Natural killer cell (primary cell): Measurements from ENCODE around the gene MARK1. TPM values are rescaled to one million over a fixed set of nuclear protein-coding genes. Genes with fewer than 3 reads are reported as not detected.

ENCODE experiments used
- ATAC-seq, 3 donors: fragments of 150-1000 bp in 2 of 3; fragments of 200-7000 bp in 1 of 3; cut with Tn5 transposase; 1 replicate in 1 of 3; 2 replicates in 2 of 3; pipeline ENCODE4 v1.10.0; 2021; ENCODE audit warnings: mild to moderate bottlenecking in 2 of 3, moderate library complexity in 2 of 3
- DNase-seq, 2 donors: peaks; one replicate each; pipeline versions ENCODE4 v3.0.0 to v3.0.0-alpha.2; 2013 to 2021; ENCODE audit warnings: mixed read lengths in 1 of 2
- H3K27ac ChIP-seq: one replicate; pipeline ENCODE4 v1.5.1; 2013; ENCODE audit warnings: mild to moderate bottlenecking, low read length
- H3K27me3 ChIP-seq: one replicate; pipeline ENCODE4 v1.6.1; 2013; ENCODE audit warnings: low read length; ENCODE audit not compliant: control insufficient read depth, insufficient read depth
- H3K36me3 ChIP-seq: one replicate; pipeline ENCODE4 v1.6.1; 2013; ENCODE audit warnings: low read length; ENCODE audit not compliant: control insufficient read depth, insufficient read depth
- H3K4me1 ChIP-seq: one replicate; pipeline ENCODE4 v1.6.1; 2013; ENCODE audit warnings: low read length; ENCODE audit not compliant: control insufficient read depth, insufficient read depth
- H3K4me3 ChIP-seq: one replicate; pipeline ENCODE4 v1.5.1; 2013; ENCODE audit warnings: low read length
- H3K9me3 ChIP-seq: one replicate; pipeline ENCODE4 v1.6.1; 2013; ENCODE audit warnings: low read length; ENCODE audit not compliant: control insufficient read depth, insufficient read depth
- H3K27ac Mint-ChIP-seq, 2 donors: one replicate each; pipeline ENCODE4 v1.8.0; 2022; ENCODE audit warnings: mild to moderate bottlenecking in 2 of 2, mixed read lengths in 2 of 2, moderate library complexity in 1 of 2
- H3K27me3 Mint-ChIP-seq, 2 donors: one replicate each; pipeline ENCODE4 v1.8.0; 2022; ENCODE audit warnings: low read depth in 2 of 2, mixed read lengths in 2 of 2
- H3K36me3 Mint-ChIP-seq: one replicate; pipeline ENCODE4 v1.8.0; 2022; ENCODE audit warnings: mixed read lengths
- H3K4me1 Mint-ChIP-seq, 2 donors: one replicate each; pipeline ENCODE4 v1.8.0; 2022; ENCODE audit warnings: mixed read lengths in 2 of 2
- H3K4me3 Mint-ChIP-seq: one replicate; pipeline ENCODE4 v1.8.0; 2022; ENCODE audit warnings: mild to moderate bottlenecking, moderate library complexity, mixed read lengths
- H3K9me3 Mint-ChIP-seq, 2 donors: one replicate each; pipeline ENCODE4 v1.8.0; 2022; ENCODE audit warnings: mixed read lengths in 2 of 2
- WGBS: methylation state at CpG from one replicate; pipeline ENCODE4 v1.1.7; 2013; ENCODE audit warnings: missing lambda C conversion rate; ENCODE audit not compliant: insufficient coverage; 5-methylcytosine and 5-hydroxymethylcytosine counted together
- intact Hi-C: fragments of 100-400 bp; cut with micrococcal nuclease; formaldehyde crosslinking; loops from one replicate; pipeline ENCODE4 v1.14.2; 2022
- total RNA-seq, 4 donors: library from RNA; stranded (reverse); fragments of 120-200 nt in 1 of 4; gene quantifications; one replicate each; pipeline versions ENCODE4 v1.2.3 to v1.2.4, GENCODE V29; 2013 to 2022
- TF ChIP-seq, protein P1 (sequence below): fragments of 200-600 bp; IDR thresholded peaks from one replicate; pipeline ENCODE4 v1.8.0; 2022; ENCODE audit warnings: antibody characterized with exemption

MARK1 gene
- total RNA-seq, 3 donors from 2014 or later (not counting 1 experiment from before 2014, with no cell fraction given): 0.13 TPM; not detected in 2

- Histone ChIP-seq H3K36me3 (no peaks in the 10 kb centered on the region), H3K9me3 (no peaks in the 10 kb centered on the region), H3K27ac (no peak overlapping the region), H3K27me3 (no peaks in the 10 kb centered on the region), H3K4me1 (no peaks in the 10 kb centered on the region), H3K4me3 (no peak overlapping the region)
- no peaks in the 10 kb centered on the region for H3K4me1 Mint-ChIP-seq
- DNase-seq: no peak
- peaks cover 0 to 2% of the 10 kb centered on the region in 2 donors for H3K9me3 Mint-ChIP-seq
- ATAC-seq: no peak
- no peak overlapping the region for H3K27ac Mint-ChIP-seq
- TF ChIP-seq, protein P1, sequence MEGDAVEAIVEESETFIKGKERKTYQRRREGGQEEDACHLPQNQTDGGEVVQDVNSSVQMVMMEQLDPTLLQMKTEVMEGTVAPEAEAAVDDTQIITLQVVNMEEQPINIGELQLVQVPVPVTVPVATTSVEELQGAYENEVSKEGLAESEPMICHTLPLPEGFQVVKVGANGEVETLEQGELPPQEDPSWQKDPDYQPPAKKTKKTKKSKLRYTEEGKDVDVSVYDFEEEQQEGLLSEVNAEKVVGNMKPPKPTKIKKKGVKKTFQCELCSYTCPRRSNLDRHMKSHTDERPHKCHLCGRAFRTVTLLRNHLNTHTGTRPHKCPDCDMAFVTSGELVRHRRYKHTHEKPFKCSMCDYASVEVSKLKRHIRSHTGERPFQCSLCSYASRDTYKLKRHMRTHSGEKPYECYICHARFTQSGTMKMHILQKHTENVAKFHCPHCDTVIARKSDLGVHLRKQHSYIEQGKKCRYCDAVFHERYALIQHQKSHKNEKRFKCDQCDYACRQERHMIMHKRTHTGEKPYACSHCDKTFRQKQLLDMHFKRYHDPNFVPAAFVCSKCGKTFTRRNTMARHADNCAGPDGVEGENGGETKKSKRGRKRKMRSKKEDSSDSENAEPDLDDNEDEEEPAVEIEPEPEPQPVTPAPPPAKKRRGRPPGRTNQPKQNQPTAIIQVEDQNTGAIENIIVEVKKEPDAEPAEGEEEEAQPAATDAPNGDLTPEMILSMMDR: no peak
- H3K4me3 Mint-ChIP-seq: no peak overlapping the region
- H3K36me3 Mint-ChIP-seq: no peaks in the 10 kb centered on the region
- intact Hi-C loops: no loop called here
- peaks cover 6 to 8% of the 10 kb centered on the region in 2 donors for H3K27me3 Mint-ChIP-seq
- 86% methylated on average over 3 of the region's 4 CpGs for WGBS
Observed at GRCh38 chr1:220513834-220514233, 14.1 kb upstream of the MARK1 start.

DNA sequence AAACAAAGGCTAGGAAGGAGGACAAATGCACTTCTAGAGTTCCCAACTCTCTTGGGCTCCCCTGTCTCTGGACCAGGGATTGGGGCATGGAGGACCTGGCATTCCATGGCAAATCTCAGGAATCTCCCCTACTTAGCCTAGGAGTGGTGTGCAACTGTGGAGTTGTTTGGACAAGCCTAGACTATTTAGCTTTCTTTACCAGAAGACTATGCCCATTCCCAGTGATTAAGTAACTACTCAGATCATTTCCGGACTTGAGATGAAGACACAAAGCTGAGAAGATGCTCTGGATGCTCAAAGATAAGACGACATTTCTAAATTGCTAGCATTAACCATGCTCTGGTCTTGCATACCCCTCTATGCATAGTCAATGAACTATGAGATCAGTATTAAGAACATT lies 13.7 kb upstream of the MARK1 start:
- no peak overlapping the region for H3K27ac Mint-ChIP-seq
- no peak overlapping the region for H3K4me3 Mint-ChIP-seq
- DNase-seq (no peak), ATAC-seq (no peak)
- no peak overlapping the region for H3K27ac ChIP-seq
- H3K27me3 ChIP-seq: no peaks in the 10 kb centered on the region
- no peak overlapping the region for H3K4me3 ChIP-seq
- H3K36me3 ChIP-seq: no peaks in the 10 kb centered on the region
- peaks cover 8% of the 10 kb centered on the region in 2 donors for H3K27me3 Mint-ChIP-seq
- no peaks in the 10 kb centered on the region for H3K36me3 Mint-ChIP-seq
- H3K4me1 Mint-ChIP-seq: no peaks in the 10 kb centered on the region
- H3K9me3 Mint-ChIP-seq: peaks cover 0 to 2% of the 10 kb centered on the region in 2 donors
- intact Hi-C loops: no loop called here
- 86% methylated on average over 2 of the region's 2 CpGs for WGBS
- no peaks in the 10 kb centered on the region for H3K4me1 ChIP-seq
- H3K9me3 ChIP-seq: no peaks in the 10 kb centered on the region
- TF ChIP-seq, protein P1: no peak

DNA sequence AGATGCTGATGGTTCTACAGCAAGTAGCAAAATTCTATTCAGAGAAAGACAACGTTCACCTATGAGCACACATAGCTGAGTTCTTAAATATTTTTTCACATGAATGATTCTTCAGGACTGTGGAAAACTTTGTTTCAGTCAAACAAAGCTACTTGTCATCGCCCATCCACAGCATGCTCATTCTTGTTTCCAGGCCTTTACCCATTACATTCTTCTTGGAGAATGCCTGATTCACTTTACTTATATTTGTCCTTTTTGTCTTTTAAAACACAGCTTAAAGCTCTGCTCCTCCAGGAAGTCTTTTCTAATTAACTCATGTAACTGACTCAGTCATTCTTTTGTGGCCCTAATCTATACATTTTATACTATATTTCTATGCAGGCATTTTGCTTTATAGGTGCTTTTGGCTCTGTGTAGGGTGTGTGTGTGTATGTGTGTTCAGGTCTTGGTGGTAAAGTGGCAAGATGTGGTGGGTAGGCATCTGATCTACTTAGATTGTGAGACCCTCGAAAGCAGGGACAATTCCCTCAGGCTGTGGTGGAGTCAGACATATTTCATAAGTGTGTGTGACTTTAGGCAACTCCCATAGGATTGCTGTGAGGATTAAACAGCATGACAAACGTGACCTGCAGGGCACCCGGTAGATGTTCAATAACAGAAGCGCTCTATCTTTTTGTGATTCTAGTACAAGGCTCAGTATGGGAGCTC lies 11.8 kb upstream of the MARK1 start:
- H3K36me3 ChIP-seq: no peaks in the 10 kb centered on the region
- ATAC-seq (no peak), DNase-seq (no peak)
- TF ChIP-seq, protein P1: no peak
- H3K27ac Mint-ChIP-seq: no peak overlapping the region
- intact Hi-C loops: no loop called here
- H3K4me3 ChIP-seq: no peak overlapping the region
- no peaks in the 10 kb centered on the region for H3K36me3 Mint-ChIP-seq
- no peaks in the 10 kb centered on the region for H3K4me1 Mint-ChIP-seq
- no peak overlapping the region for H3K27ac ChIP-seq
- H3K27me3 Mint-ChIP-seq: peaks cover 8 to 9% of the 10 kb centered on the region in 2 donors
- no peaks in the 10 kb centered on the region for H3K4me1 ChIP-seq
- H3K9me3 Mint-ChIP-seq: peaks cover 0 to 2% of the 10 kb centered on the region in 2 donors
- 80% methylated on average over 6 of the region's 6 CpGs for WGBS
- no peak overlapping the region for H3K4me3 Mint-ChIP-seq
- no peaks in the 10 kb centered on the region for H3K9me3 ChIP-seq
- no peaks in the 10 kb centered on the region for H3K27me3 ChIP-seq

DNA sequence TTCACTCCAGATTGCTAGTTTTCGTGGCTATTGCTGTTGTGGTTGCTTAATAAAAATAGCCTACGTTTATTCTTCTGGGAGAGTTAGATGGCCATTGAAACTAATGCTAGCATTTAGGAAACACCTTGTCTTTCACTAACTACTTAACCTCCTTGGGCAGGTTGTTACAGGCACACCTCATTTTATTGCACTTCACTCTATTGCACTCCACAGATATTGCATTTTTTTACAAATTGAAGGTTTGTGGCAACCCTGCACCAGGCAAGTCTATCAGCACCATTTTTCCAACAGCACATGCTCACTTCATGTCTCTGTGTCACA lies 11.3 kb upstream of the MARK1 start:
- TF ChIP-seq, protein P1: no peak
- peaks cover 0 to 2% of the 10 kb centered on the region in 2 donors for H3K9me3 Mint-ChIP-seq
- no peak overlapping the region for H3K4me3 Mint-ChIP-seq
- no peaks in the 10 kb centered on the region for H3K4me1 Mint-ChIP-seq
- no peaks in the 10 kb centered on the region for H3K4me1 ChIP-seq
- WGBS: 60% methylated on average over 1 of the region's 2 CpGs
- ATAC-seq: no peak
- H3K4me3 ChIP-seq: no peak overlapping the region
- no peak overlapping the region for H3K27ac Mint-ChIP-seq
- DNase-seq: no peak
- peaks cover 6 to 11% of the 10 kb centered on the region in 2 donors for H3K27me3 Mint-ChIP-seq
- no peaks in the 10 kb centered on the region for H3K36me3 ChIP-seq
- no peaks in the 10 kb centered on the region for H3K36me3 Mint-ChIP-seq
- H3K27me3 ChIP-seq: no peaks in the 10 kb centered on the region
- no peaks in the 10 kb centered on the region for H3K9me3 ChIP-seq
- intact Hi-C loops: no loop called here
- no peak overlapping the region for H3K27ac ChIP-seq
